ENCODE measurements around the gene DKKL1.
A peak's percentile ranks its signal among the peaks of the same experiment; 100 is the strongest.
"Not testable (repeated sequence)": the region's sequence is repeated elsewhere in the genome, so short reads cannot be mapped to it uniquely, and the experiment has no call there.

Gene DKKL1

DNA sequence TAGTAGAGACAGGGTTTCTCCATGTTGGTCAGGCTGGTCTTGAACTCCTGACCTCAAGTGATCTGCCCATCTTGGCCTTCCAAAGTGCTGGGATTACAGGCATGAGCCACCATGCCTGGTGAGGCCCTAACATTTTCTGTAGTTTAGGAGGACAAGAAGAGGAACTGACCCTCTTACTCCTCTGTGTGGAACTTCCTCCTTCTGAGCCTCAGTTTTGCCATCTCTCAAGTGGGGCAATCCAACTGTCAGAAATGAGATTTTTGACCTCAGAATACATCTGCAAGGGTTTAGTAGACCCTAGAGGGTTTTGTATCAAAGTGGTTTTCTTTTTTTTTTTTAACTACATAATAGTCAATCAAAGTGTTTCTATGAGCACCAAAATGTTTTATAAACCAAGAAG lies 2.4 kb downstream of the DKKL1 start:
- H3K27me3 Mint-ChIP-seq: peaks cover 6% of the 10 kb centered on the region
- peaks cover 2% of the 10 kb centered on the region for H3K4me1 Mint-ChIP-seq (ENCODE audit: low read depth)
- H3K9me3 Mint-ChIP-seq: peaks cover 7% of the 10 kb centered on the region
- H3K36me3 Mint-ChIP-seq (ENCODE audit: low read depth): no peaks in the 10 kb centered on the region
- H3K4me3 Mint-ChIP-seq: no peak overlapping the region
- no peak overlapping the region for H3K27ac Mint-ChIP-seq

DNA sequence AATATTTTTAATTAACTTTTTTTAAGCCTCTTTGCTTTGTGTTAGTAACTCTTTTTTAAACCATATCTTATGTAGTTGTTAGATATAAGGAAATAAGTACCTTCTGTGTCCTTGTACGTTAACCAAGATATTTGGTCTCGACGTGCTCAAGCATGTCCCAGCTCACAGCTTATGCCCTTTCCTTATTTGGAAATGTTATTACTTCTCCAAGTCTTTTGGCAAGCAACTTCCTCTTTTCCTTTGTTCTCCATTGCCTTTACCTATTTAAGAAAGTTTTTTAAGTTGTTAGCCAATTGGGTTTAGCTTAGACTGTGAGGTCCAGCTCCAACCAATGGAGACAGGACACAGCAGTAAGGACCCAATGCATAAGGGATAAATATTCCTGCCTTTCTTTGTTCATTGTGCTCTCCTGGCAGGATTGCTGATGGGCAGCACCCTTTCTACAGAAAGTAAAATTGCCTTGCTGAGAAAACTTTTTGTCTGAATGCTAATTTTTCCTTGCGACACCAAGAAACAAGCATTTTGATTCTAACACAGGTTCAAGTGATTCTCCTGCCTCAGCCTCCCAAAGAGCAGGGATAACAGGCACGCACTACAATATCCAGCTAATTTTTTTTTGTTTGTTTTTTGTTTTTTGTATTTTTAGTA lies 5.2 kb downstream of the DKKL1 start:
- peaks cover 3% of the 10 kb centered on the region for H3K27me3 Mint-ChIP-seq

DNA sequence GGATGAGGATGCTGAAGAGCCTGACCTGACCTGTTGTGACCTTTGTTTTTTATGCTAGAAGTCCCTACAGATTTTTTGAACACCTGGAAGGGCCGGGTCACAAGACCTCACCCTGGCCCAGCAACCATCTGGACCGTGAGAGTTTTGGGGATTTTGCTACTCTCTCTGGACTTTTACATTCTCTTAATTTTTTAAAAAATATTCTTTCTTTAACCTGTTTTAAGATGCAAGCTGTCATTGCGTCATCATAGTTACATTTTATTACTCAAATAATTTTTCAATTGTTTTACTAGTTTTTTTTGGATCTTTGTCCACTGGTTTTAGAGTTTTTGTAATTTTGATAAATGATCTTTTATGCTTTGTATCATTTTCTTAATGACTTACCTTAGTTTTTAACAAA lies 7.5 kb downstream of the DKKL1 start:
- no peaks in the 10 kb centered on the region for H3K4me1 Mint-ChIP-seq (ENCODE audit: low read depth)
- H3K27me3 Mint-ChIP-seq: peaks cover 6% of the 10 kb centered on the region
- no peak overlapping the region for H3K27ac Mint-ChIP-seq
- peaks cover 7% of the 10 kb centered on the region for H3K9me3 Mint-ChIP-seq
- no peak overlapping the region for H3K4me3 Mint-ChIP-seq
- no peaks in the 10 kb centered on the region for H3K36me3 Mint-ChIP-seq (ENCODE audit: low read depth)

More for the DNA sequence above, 5.2 kb downstream of the DKKL1 start:
- Mint-ChIP-seq H3K27ac (no peak overlapping the region), H3K4me3 (no peak overlapping the region), H3K36me3 (ENCODE audit: low read depth) (no peaks in the 10 kb centered on the region), H3K4me1 (ENCODE audit: low read depth) (no peaks in the 10 kb centered on the region), H3K9me3 (peaks cover 7% of the 10 kb centered on the region)

DNA sequence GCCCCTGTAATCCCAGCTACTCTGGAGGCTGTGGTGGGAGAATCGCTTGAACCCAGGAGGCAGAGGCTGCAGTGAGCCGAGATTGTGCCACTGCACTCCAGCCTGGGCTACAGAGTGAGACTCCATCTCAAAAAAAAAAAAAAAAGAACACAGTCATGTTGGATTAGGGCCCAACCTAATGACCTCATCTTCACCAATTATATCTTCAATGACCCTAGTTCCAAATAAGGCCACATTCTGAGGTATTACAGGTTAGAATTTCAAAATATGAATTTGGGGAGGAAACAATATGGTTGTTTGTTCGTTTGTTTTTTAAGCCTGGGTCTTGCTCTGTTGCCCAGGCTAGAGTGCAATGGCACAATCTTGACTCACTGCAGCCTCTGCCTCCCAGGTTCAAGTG lies 9.5 kb downstream of the DKKL1 start:
- H3K36me3 Mint-ChIP-seq (ENCODE audit: low read depth); H3K9me3 Mint-ChIP-seq; H3K27ac Mint-ChIP-seq; H3K4me1 Mint-ChIP-seq (ENCODE audit: low read depth); H3K27me3 Mint-ChIP-seq; H3K4me3 Mint-ChIP-seq: not testable (repeated sequence)

DNA sequence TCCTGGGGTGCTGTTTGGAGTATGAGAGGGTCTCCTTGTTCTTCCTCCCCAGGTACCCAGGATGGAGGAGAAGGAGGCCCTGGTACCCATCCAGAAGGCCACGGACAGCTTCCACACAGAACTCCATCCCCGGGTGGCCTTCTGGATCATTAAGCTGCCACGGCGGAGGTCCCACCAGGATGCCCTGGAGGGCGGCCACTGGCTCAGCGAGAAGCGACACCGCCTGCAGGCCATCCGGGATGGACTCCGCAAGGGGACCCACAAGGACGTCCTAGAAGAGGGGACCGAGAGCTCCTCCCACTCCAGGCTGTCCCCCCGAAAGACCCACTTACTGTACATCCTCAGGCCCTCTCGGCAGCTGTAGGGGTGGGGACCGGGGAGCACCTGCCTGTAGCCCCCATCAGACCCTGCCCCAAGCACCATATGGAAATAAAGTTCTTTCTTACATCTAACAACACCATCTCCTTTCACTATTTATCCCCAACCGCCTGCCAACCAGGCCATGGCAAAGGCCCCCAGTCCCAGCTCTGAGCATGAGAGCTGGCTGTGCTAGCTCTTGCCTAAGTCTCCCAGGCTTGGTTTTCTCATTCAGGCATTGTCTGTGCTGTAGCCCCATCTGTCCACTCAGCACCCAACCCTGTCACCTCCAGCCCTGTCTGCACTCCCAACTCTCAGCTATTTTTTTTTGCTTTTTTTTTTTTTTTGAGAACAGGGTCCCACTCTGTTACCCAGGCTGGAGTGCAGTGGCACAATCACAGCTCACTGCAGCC lies 11.2 kb downstream of the DKKL1 start:
- H3K9me3 Mint-ChIP-seq: no peaks in the 10 kb centered on the region
- no peak overlapping the region for H3K4me3 Mint-ChIP-seq
- no peak overlapping the region for H3K27ac Mint-ChIP-seq
- H3K27me3 Mint-ChIP-seq: peaks cover 15% of the 10 kb centered on the region
- no peaks in the 10 kb centered on the region for H3K4me1 Mint-ChIP-seq (ENCODE audit: low read depth)
- H3K36me3 Mint-ChIP-seq (ENCODE audit: low read depth): no peaks in the 10 kb centered on the region

DNA sequence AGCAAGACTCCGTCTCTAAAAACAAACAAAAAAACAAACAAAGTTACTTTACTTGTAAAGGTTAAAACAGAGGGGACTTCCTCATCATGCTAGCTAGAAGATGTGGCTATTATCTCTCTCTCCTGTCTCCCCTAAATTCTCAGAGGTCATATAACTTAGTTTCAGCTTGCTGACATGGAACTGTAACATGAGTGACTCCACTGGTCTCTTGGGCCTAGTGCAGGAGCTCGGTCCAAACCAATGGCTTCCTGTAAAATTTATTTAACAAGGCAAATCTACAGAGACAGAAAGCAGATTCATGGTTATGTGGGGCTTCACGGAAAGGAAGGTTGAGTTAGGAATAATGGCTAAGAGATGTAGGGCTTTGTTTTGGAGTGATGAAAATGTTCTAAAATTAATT lies 14.8 kb downstream of the DKKL1 start:
- Mint-ChIP-seq H3K4me1 (ENCODE audit: low read depth) (no peaks in the 10 kb centered on the region), H3K36me3 (ENCODE audit: low read depth) (peaks cover 4% of the 10 kb centered on the region), H3K4me3 (no peak overlapping the region), H3K27ac (no peak overlapping the region), H3K9me3 (peaks cover 8% of the 10 kb centered on the region), H3K27me3 (peaks cover 21% of the 10 kb centered on the region)

DNA sequence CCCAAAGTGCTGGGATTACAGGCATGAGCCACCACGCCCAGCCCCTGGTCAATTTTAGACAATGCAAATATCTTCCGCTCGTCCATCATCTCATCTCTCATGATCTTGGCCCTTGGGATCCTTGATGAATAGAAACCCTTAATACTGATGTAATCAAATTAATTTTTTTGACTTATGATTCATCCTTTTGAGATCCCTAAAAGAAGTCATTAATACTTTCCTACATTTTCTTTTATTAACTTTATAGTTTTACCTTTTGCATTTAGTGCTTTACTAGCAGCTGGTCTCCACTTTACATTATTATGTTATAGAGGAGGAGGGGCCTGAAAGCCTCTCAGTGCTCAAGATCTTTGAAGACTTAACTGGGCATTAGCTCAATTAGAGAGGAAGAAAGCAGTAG lies 16.7 kb downstream of the DKKL1 start:
- peaks cover 8% of the 10 kb centered on the region for H3K9me3 Mint-ChIP-seq

DNA sequence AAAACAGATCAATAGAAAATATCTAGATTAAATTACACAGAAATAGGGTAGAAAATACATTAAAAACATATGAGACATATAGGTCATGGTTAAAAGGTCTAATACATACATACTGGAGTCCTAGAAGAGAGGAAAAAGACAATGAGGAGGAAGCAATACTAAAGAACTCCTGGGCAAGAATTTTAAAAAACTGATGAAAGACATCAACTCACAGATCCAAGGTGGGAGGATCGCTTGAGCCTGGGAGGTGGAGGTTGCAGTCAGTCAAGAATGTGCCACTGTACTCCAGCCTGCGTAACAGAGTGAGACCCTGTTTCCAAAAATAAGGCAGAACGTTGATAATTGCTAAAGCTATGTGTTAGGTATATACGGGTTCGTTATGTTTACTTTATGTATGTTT lies 19.0 kb downstream of the DKKL1 start:
- no peak overlapping the region for H3K27ac Mint-ChIP-seq
- peaks cover 4% of the 10 kb centered on the region for H3K36me3 Mint-ChIP-seq (ENCODE audit: low read depth)
- peaks cover 19% of the 10 kb centered on the region for H3K27me3 Mint-ChIP-seq
- peaks cover 4% of the 10 kb centered on the region for H3K4me1 Mint-ChIP-seq (ENCODE audit: low read depth)
- no peak overlapping the region for H3K4me3 Mint-ChIP-seq
- peaks cover 8% of the 10 kb centered on the region for H3K9me3 Mint-ChIP-seq

More for the DNA sequence above, 16.7 kb downstream of the DKKL1 start:
- Mint-ChIP-seq H3K27me3 (peaks cover 25% of the 10 kb centered on the region), H3K4me3 (no peak overlapping the region), H3K4me1 (ENCODE audit: low read depth) (no peaks in the 10 kb centered on the region), H3K36me3 (ENCODE audit: low read depth) (peaks cover 4% of the 10 kb centered on the region), H3K27ac (no peak overlapping the region)

DNA sequence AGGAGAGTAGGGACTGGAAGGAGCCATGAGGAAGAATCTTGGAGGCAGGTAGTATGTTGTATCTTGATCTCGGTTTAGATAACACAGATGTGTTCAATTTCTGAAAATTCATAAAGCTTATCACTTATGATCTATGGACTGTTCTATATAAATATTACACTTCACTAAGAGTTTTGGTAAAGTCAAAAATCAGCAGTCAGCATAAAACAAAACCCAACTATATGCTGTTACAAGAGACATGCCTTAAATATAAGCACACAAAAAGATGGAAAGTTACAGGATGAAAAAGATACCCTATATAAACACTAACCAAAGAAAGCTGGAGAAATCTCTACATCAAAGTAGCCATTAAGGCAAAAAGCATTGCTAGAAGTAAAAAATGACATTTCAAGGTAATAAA lies 19.9 kb downstream of the DKKL1 start:
- Mint-ChIP-seq H3K36me3 (ENCODE audit: low read depth) (peaks cover 4% of the 10 kb centered on the region), H3K9me3 (peaks cover 8% of the 10 kb centered on the region), H3K27me3 (peaks cover 16% of the 10 kb centered on the region), H3K27ac (no peak overlapping the region), H3K4me1 (ENCODE audit: low read depth) (peaks cover 10% of the 10 kb centered on the region), H3K4me3 (no peak overlapping the region)

DNA sequence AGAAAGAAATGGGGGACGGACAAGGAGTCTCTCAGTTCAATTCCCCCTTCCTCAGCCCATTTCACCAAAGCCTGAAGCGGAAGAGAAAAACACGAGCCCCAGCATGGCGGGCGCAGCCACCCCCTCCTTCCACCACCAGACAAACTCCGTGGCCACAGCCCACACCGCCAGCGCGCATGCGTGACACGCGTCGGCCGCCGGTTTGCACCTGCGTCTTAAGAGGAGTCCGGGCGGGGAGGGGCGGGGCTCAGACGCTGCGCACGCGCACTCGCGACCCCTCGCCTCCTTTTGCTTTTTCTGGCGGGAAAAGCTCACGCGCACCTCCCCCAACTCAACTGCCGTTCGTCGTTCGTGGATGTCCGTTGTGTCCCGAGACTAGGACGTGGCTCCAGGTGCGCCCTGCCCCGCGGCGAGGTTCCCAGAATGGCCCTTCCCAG lies 24.3 kb downstream of the DKKL1 start, which contains the start of gene KASH5:
Gene KASH5 (plus strand): TSS at position 314 of the 437 bp plus-strand sequence. CDS start 2,635 bp downstream, outside the sequence.
- H3K4me1 Mint-ChIP-seq (ENCODE audit: low read depth): peaks cover 18% of the 10 kb centered on the region
- peaks cover 10% of the 10 kb centered on the region for H3K27me3 Mint-ChIP-seq
- H3K9me3 Mint-ChIP-seq: no peaks in the 10 kb centered on the region
- H3K4me3 Mint-ChIP-seq: peak within 1 kb of the TSS; percentile 65
- H3K27ac Mint-ChIP-seq: peak within 1 kb of the TSS; percentile 71
- H3K36me3 Mint-ChIP-seq (ENCODE audit: low read depth): no peaks in the 10 kb centered on the region

DNA sequence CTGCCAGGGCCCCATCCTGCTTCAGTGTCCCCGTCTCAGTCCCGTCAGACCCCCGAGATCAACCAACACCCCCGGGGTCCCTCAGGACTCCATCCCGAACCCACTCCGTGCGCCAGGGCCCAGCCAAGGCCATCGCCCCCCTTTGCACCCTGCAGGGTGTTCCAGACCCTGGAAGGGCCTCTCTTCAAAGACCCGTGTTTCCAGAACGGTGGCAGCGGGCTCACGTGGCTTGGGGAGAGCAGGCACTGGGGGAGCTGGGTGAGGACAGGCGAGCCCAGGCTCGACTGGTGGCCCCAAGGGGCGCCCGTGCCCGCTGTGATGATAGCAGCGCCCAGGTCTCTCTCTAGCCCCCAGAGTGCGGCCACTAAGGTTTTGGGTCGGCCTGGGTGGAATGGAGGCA lies 25.7 kb downstream of the DKKL1 start:
- H3K27ac Mint-ChIP-seq: no peak overlapping the region
- peaks cover 18% of the 10 kb centered on the region for H3K4me1 Mint-ChIP-seq (ENCODE audit: low read depth)
- peaks cover 4% of the 10 kb centered on the region for H3K27me3 Mint-ChIP-seq
- no peaks in the 10 kb centered on the region for H3K9me3 Mint-ChIP-seq
- H3K36me3 Mint-ChIP-seq (ENCODE audit: low read depth): no peaks in the 10 kb centered on the region
- H3K4me3 Mint-ChIP-seq: no peak overlapping the region

DNA sequence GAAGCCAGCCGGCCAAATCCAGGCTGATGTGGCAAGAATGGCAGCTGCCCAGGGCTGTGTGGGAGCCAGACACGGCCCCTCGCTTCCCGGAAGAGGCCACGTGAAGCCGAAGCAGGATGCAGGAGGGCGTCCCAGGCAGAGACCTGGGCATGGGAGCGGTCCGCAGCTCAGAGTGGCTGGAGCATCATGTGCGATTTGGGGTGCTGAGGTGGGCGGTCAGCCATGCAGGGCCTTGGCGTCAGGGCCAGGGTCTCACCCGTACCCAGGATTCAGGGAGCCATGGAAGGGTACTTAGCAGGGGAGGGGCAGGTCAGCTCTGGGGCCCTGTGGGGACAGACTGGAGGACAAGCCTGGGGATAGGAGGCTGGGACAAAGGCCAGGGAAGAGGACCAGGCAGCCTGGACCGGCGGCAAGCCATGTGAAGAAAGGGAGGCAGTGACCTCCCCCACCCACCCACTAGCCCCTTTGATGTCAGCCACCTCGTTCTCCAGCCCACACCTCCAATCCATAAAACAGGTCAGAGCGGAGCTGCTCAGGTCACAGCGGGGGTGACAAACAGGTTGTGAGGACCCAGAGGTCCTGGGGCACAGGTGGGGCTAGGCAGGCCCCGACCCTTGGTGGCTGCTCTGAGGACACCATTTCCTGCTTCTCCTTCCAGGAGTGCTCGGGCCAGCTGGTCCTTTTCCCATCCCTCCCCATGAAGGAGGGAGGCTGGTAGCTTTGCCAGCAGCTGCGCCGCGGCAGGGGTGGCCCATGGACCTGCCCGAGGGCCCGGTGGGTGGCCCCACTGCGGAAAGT lies 26.7 kb downstream of the DKKL1 start:
- Mint-ChIP-seq H3K4me3 (no peak overlapping the region), H3K9me3 (no peaks in the 10 kb centered on the region), H3K4me1 (ENCODE audit: low read depth) (peaks cover 18% of the 10 kb centered on the region), H3K27me3 (peaks cover 4% of the 10 kb centered on the region), H3K36me3 (ENCODE audit: low read depth) (no peaks in the 10 kb centered on the region), H3K27ac (no peak overlapping the region)

DNA sequence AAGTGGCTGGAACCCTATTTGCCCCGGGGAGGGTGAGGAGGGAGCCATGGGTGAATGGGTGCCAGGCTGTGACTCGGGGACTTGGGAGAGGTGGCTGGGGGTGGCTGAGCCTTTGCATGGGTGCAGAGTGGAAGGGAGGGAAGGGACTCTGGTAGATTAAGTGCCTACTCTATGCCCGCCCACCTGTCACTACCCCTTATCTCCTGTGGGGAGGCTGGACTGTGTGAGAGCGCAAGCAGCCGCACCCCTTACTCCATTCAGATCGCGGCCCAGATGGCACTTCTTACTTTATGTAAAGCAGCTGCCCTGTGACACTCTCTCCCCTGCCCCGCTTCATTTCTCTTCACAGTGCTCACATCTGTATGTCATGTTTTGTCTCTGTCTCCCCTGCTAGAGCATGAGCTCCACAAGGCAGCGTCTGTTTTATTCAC lies 27.3 kb downstream of the DKKL1 start:
- H3K9me3 Mint-ChIP-seq: no peaks in the 10 kb centered on the region
- no peak overlapping the region for H3K4me3 Mint-ChIP-seq
- no peak overlapping the region for H3K27ac Mint-ChIP-seq

DNA sequence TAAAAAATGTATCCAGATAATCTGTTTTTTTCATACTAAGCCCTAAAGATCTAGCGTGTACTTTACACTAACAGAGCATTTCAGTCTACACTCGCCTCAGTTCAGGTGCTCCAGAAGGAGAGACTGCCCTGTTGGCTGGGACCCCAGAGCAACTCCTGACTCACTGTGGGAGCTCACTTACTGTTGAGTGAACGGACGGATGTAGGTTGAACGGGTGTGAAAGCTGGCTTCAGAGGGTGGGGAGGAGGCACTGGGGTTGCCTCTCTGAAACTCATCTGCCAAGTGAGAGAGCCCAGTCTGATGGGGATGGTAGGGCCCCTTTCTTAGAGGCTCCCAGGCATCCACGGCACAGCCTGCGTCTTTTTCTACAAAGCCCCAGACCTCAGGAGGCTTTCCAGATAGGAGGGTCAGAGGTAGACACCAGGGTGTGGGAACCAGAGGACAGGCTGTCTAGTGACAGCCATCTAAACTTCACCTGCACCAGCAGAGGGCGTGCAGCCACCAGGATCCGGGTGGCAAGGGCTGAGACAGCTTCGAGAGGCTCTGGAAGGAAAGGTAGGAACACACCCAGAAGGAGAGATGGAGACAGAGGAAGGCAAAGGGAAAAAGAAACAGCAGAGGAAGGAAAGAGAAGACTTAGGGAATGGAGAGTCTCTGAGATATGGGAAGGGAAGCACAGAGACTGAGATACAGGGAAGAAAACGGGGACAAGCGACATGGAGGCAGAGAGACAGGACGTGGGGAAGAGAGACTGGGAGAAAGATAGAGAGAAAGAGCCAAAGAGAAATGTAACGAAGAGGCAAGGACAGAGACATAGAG lies 28.1 kb downstream of the DKKL1 start:
- H3K4me1 Mint-ChIP-seq (ENCODE audit: low read depth): peaks cover 18% of the 10 kb centered on the region
- peak overlapping the region; percentile 6 for H3K27ac Mint-ChIP-seq
- H3K27me3 Mint-ChIP-seq: peaks cover 4% of the 10 kb centered on the region
- H3K36me3 Mint-ChIP-seq (ENCODE audit: low read depth): no peaks in the 10 kb centered on the region
- H3K9me3 Mint-ChIP-seq: no peaks in the 10 kb centered on the region
- H3K4me3 Mint-ChIP-seq: no peak overlapping the region

More for the DNA sequence above, 27.3 kb downstream of the DKKL1 start:
- H3K27me3 Mint-ChIP-seq: peaks cover 4% of the 10 kb centered on the region
- peaks cover 18% of the 10 kb centered on the region for H3K4me1 Mint-ChIP-seq (ENCODE audit: low read depth)
- no peaks in the 10 kb centered on the region for H3K36me3 Mint-ChIP-seq (ENCODE audit: low read depth)

Data from stimulated activated naive CD8-positive, alpha-beta T cell treated with anti-CD3 and anti-CD28 coated beads, Interleukin-15, Interleukin-2, amounts not matched to agents 100 ng/mL and 50 ng/mL, for 24 hours (primary cell).